Thyroid gland (tissue), 4 donors: Measurements from ENCODE around the gene ITCH.

ENCODE experiments used
- CTCF ChIP-seq, 6 experiments: fragments of 200-600 bp in 3 of 6; fragments of 450-650 bp in 3 of 6; sonication (generic) in 3 of 6; IDR thresholded peaks; one replicate each; pipeline ENCODE4 v1.5.1; 2016 to 2019; ENCODE audit warnings: antibody characterized with exemption in 6 of 6, mild to moderate bottlenecking in 2 of 6, inconsistent platforms in 1 of 6, moderate library complexity in 1 of 6
- POLR2A ChIP-seq, 2 donors: fragments of 450-650 bp; IDR thresholded peaks; one replicate each; pipeline ENCODE4 v1.6.1; 2017; ENCODE audit warnings: antibody characterized with exemption in 2 of 2, mild to moderate bottlenecking in 2 of 2, moderate library complexity in 1 of 2

- no peak for TF ChIP-seq CTCF (IDR thresholded peaks at IDR 0.05)
- TF ChIP-seq POLR2A (IDR thresholded peaks at IDR 0.05): no peak
Measured at GRCh38 chr20:34479627-34480026, 116.6 kb downstream of the ITCH start.
